HCT116 (cell line): ENCODE data around the gene LCK. TPM values are rescaled to one million over a fixed set of nuclear protein-coding genes. Genes with fewer than 3 reads are reported as not detected.

ENCODE experiments used
- ATAC-seq: fragments of 200-7000 bp; cut with Tn5 transposase; 2 replicates; pipeline ENCODE4 v1.9.1; 2020; ENCODE audit warnings: mild to moderate bottlenecking, moderate library complexity
- BruUV-seq: library from RNA; stranded (reverse); fragments of 400-500 nt; replicated peaks from 2 replicates; lab custom pipeline; 2021; lab: Mats Ljungman, UMichigan
- CTCF ChIA-PET: fragments of 300-600 bp; sonication (Branson Sonifier 250); formaldehyde crosslinking; loops from one replicate; lab custom pipeline; 2021; ENCODE audit warnings: antibody characterized with exemption; lab: Charles Lee
- POLR2A ChIA-PET: fragments of 300-600, 350-600 bp; sonication (Branson Sonifier 250); formaldehyde crosslinking; loops from one replicate; lab custom pipeline; 2021; ENCODE audit warnings: antibody characterized with exemption; lab: Charles Lee
- RAD21 ChIA-PET, 2 experiments: fragments of 300-600 bp; sonication (Branson Sonifier 250); formaldehyde crosslinking; loops; one replicate each; lab custom pipeline; 2023; ENCODE audit warnings: low total read pairs in 2 of 2; ENCODE audit not compliant: uncharacterized antibody in 2 of 2, unreplicated experiment in 2 of 2, low non-redundant PET in 1 of 2; lab: Charles Lee
- DNase-seq: peaks from one replicate; pipeline ENCODE4 v3.0.0-alpha.2; 2010; ENCODE audit warnings: low read depth, low spot score
- H2AFZ ChIP-seq: fragments of 200-600 bp; shearing (Covaris generic), sonication (generic); 2 replicates; pipeline ENCODE4 v1.6.1; 2017; ENCODE audit warnings: low read depth, mixed run types, mixed read lengths, antibody characterized with exemption, low read length; ENCODE audit not compliant: poor library complexity, severe bottlenecking
- H3K27ac ChIP-seq: 2 replicates; pipeline ENCODE4 v1.5.1; 2012; ENCODE audit warnings: low read depth, low read length
- H3K27me3 ChIP-seq: fragments of 200-600 bp; sonication (generic); 2 replicates; pipeline ENCODE4 v1.6.1; 2016; ENCODE audit warnings: mixed run types, low read length, mixed read lengths; ENCODE audit not compliant: insufficient read depth
- H3K36me3 ChIP-seq, 2 experiments: fragments of 200-500 bp in 1 of 2; fragments of 200-600 bp in 1 of 2; sonication (Bioruptor generic) in 1 of 2; sonication (generic) in 1 of 2; 2 replicates each; pipeline versions ENCODE4 v1.5.1 to v1.6.1; 2014 to 2016; ENCODE audit warnings: low read length in 2 of 2, inconsistent platforms in 1 of 2, mixed read lengths in 1 of 2, mixed run types in 1 of 2; ENCODE audit not compliant: insufficient read depth in 2 of 2, control insufficient read depth in 1 of 2
- H3K4me1 ChIP-seq, 2 experiments: fragments of 200-600 bp in 1 of 2; sonication (generic) in 1 of 2; 2 replicates each; pipeline versions ENCODE4 v1.5.1 to v1.6.1; 2012 to 2017; ENCODE audit warnings: low read length in 2 of 2, inconsistent platforms in 1 of 2, mild to moderate bottlenecking in 1 of 2, mixed read lengths in 1 of 2, mixed run types in 1 of 2, moderate library complexity in 1 of 2; ENCODE audit not compliant: insufficient read depth in 2 of 2, control insufficient read depth in 1 of 2
- H3K4me2 ChIP-seq: fragments of 200-600 bp; sonication (generic); 2 replicates; pipeline ENCODE4 v1.6.1; 2017; ENCODE audit warnings: mixed run types, low read length, mixed read lengths
- H3K4me3 ChIP-seq, 2 experiments: fragments of 200-600 bp in 1 of 2; sonication (generic) in 1 of 2; replicated peaks in 1 of 2; 2 replicates each; pipeline ENCODE4 v1.5.1; 2011 to 2016; ENCODE audit warnings: low read length in 2 of 2, control low read depth in 1 of 2, low read depth in 1 of 2, mild to moderate bottlenecking in 1 of 2, mixed read lengths in 1 of 2, mixed run types in 1 of 2
- H3K79me2 ChIP-seq: fragments of 200-600 bp; sonication (generic); 2 replicates; pipeline ENCODE4 v1.6.1; 2017; ENCODE audit warnings: mild to moderate bottlenecking, mixed run types, low read length, moderate library complexity, mixed read lengths; ENCODE audit not compliant: insufficient read depth
- H3K9ac ChIP-seq: fragments of 200-600 bp; sonication (generic); 2 replicates; pipeline ENCODE4 v1.6.1; 2016; ENCODE audit warnings: low read length, mixed read lengths
- H3K9me2 ChIP-seq: fragments of 200-600 bp; sonication (generic), shearing (Covaris generic); 2 replicates; pipeline ENCODE4 v1.6.1; 2017; ENCODE audit warnings: mixed run types, mild to moderate bottlenecking, moderate library complexity; ENCODE audit not compliant: insufficient read depth
- H3K9me3 ChIP-seq, 2 experiments: fragments of 200-500 bp in 1 of 2; fragments of 200-600 bp in 1 of 2; sonication (Bioruptor generic) in 1 of 2; sonication (generic) in 1 of 2; 2 replicates each; pipeline ENCODE4 v1.6.1; 2014 to 2017; ENCODE audit warnings: low read length in 2 of 2, mixed read lengths in 2 of 2, inconsistent platforms in 1 of 2, low read depth in 1 of 2, mild to moderate bottlenecking in 1 of 2, mixed run types in 1 of 2, moderate library complexity in 1 of 2; ENCODE audit not compliant: control insufficient read depth in 1 of 2, insufficient read depth in 1 of 2
- H4K20me1 ChIP-seq: fragments of 200-600 bp; sonication (generic), shearing (Covaris generic); 2 replicates; pipeline ENCODE4 v1.6.1; 2017; ENCODE audit warnings: mixed run types, mild to moderate bottlenecking, moderate library complexity; ENCODE audit not compliant: insufficient read depth
- ATF3 ChIP-seq: IDR thresholded peaks from 2 replicates; pipeline ENCODE4 v1.6.1; 2012
- CBX3 ChIP-seq: IDR thresholded peaks from 2 replicates; pipeline ENCODE4 v1.6.1; 2012; ENCODE audit warnings: low read depth
- CEBPB ChIP-seq: IDR thresholded peaks from 2 replicates; pipeline ENCODE4 v1.6.1; 2012; ENCODE audit warnings: low read depth
- EGR1 ChIP-seq: IDR thresholded peaks from 2 replicates; pipeline ENCODE4 v1.6.1; 2012; ENCODE audit warnings: low read depth
- ELF1 ChIP-seq: IDR thresholded peaks from 2 replicates; pipeline ENCODE4 v1.6.1; 2012; ENCODE audit warnings: low read depth, borderline replicate concordance
- EZH2 ChIP-seq: fragments of 200-600 bp; sonication (generic); IDR thresholded peaks from 2 replicates; pipeline ENCODE4 v1.6.1; 2017; ENCODE audit warnings: antibody characterized with exemption, mixed run types
- EZH2phosphoT487 ChIP-seq: fragments of 200-600 bp; IDR thresholded peaks from 2 replicates; pipeline ENCODE4 v1.6.1; 2018; ENCODE audit warnings: antibody characterized with exemption, borderline replicate concordance
- JUND ChIP-seq: IDR thresholded peaks from 2 replicates; pipeline ENCODE4 v1.6.1; 2012
- MAX ChIP-seq: IDR thresholded peaks from 2 replicates; pipeline ENCODE4 v1.6.1; 2012
- POLR2A ChIP-seq: IDR thresholded peaks from 2 replicates; pipeline ENCODE4 v1.7.0; 2011; ENCODE audit warnings: borderline replicate concordance; ENCODE audit not compliant: insufficient read depth, insufficient read length; ENCODE audit errors: extremely low read depth
- POLR2AphosphoS5 ChIP-seq: IDR thresholded peaks from 2 replicates; pipeline ENCODE4 v1.6.1; 2011; ENCODE audit warnings: mild to moderate bottlenecking, low read depth, low read length, moderate library complexity
- RAD21 ChIP-seq: IDR thresholded peaks from 2 replicates; pipeline ENCODE4 v1.6.1; 2012; ENCODE audit warnings: low read depth, mild to moderate bottlenecking
- REST ChIP-seq: IDR thresholded peaks from 2 replicates; pipeline ENCODE4 v1.6.1; 2012; ENCODE audit warnings: low read depth
- SIN3A ChIP-seq: IDR thresholded peaks from 2 replicates; pipeline ENCODE4 v1.6.1; 2012; ENCODE audit warnings: low read depth
- SP1 ChIP-seq: IDR thresholded peaks from 2 replicates; pipeline ENCODE4 v1.6.1; 2012; ENCODE audit warnings: low read depth
- TCF7L2 ChIP-seq: IDR thresholded peaks from 2 replicates; pipeline ENCODE4 v1.7.0; 2011; ENCODE audit warnings: borderline replicate concordance, inconsistent platforms; ENCODE audit not compliant: insufficient read depth, insufficient read length; ENCODE audit errors: extremely low read depth
- YY1 ChIP-seq: IDR thresholded peaks from 2 replicates; pipeline ENCODE4 v1.6.1; 2011; ENCODE audit warnings: low read length, low read depth, moderate library complexity, mild to moderate bottlenecking; ENCODE audit not compliant: insufficient replicate concordance; ENCODE audit errors: extremely low read depth
- ZBTB33 ChIP-seq: IDR thresholded peaks from 2 replicates; pipeline ENCODE4 v1.6.1; 2011; ENCODE audit warnings: mild to moderate bottlenecking, low read length, moderate library complexity; ENCODE audit not compliant: insufficient replicate concordance; ENCODE audit errors: extremely low read depth
- ZFX ChIP-seq: fragments of 450-650 bp; IDR thresholded peaks from 2 replicates; pipeline ENCODE4 v1.6.1; 2017
- intact Hi-C: fragments of 100-400 bp; cut with micrococcal nuclease; formaldehyde crosslinking; loops from 2 replicates; pipeline ENCODE4 v1.10.0; 2022
- total RNA-seq: library from RNA; stranded (reverse); gene quantifications from one replicate; pipeline ENCODE4 v1.2.1, GENCODE V29; 2021; ENCODE audit not compliant: unreplicated experiment

LCK gene
- total RNA-seq, 1 experiment from 2014 or later: 0.79 TPM

- Histone ChIP-seq H3K79me2 (peaks cover 72% of the 10 kb centered on the region), H3K27ac (no peak overlapping the region), H3K36me3 (peaks cover 25 to 37% of the 10 kb centered on the region in 2 experiments), H3K27me3 (no peaks in the 10 kb centered on the region), H3K4me3 (no peak overlapping the region), H3K4me1 (no peaks in the 10 kb centered on the region), H3K9me3 (no peaks in the 10 kb centered on the region), H3K4me2 (no peak overlapping the region), H2AFZ (no peak overlapping the region), H4K20me1 (peaks cover 3% of the 10 kb centered on the region; the same call in 1 of the 2 replicates), H3K9ac (no peak overlapping the region), H3K9me2 (no peaks in the 10 kb centered on the region)
- ChIA-PET POLR2A (no interaction called here), RAD21 (no interaction called here), CTCF (no interaction called here)
- intact Hi-C loops: no loop called here
- no TSS peak for BruUV-seq
- DNase-seq: no peak
- TF ChIP-seq POLR2A (no peak), CBX3 (no peak), ELF1 (no peak), RAD21 (no peak), SIN3A (no peak), EZH2phosphoT487 (no peak), EGR1 (no peak), ATF3 (no peak), POLR2AphosphoS5 (no peak), SP1 (no peak), EZH2 (no peak), CEBPB (no peak), ZFX (no peak), REST (no peak), MAX (no peak), ZBTB33 (no peak), JUND (no peak), YY1 (no peak), TCF7L2 (no peak)
- no peak for ATAC-seq
Measured at GRCh38 chr1:32305310-32305709, 54.2 kb downstream of the LCK start.
